ENCODE measurements around the gene ZNF91.
A peak's percentile ranks its signal among the peaks of the same experiment; 100 is the strongest.
"Not testable (repeated sequence)": the region's sequence is repeated elsewhere in the genome, so short reads cannot be mapped to it uniquely, and the experiment has no call there.

The ZNF91 gene

GRCh38 chr19:23395041-23395721, at the start of gene ZNF91:
Gene ZNF91, minus strand, starts transcription at chr19:23395471. Its CDS starts 117 bp downstream, at chr19:23395354.
- peak; percentile 94 for DNase-seq (ENCODE audit: low read depth)
- H3K9me3 ChIP-seq (ENCODE audit: control insufficient read depth, low read length): no peaks in the 10 kb centered on the region
- peak within 1 kb of the TSS; percentile 100 for H3K9ac ChIP-seq (ENCODE audit: low read length)
- H3K4me1 ChIP-seq (ENCODE audit: control insufficient read depth, insufficient read depth, low read length): peaks cover 18% of the 10 kb centered on the region
- peak within 1 kb of the TSS; percentile 99 for H3K4me3 ChIP-seq (ENCODE audit: low read length)
- peaks cover 6% of the 10 kb centered on the region for H3K36me3 ChIP-seq (ENCODE audit: control insufficient read depth, insufficient read depth, low read length, severe bottlenecking)
- H3K27me3 ChIP-seq (replicated peaks; ENCODE audit: control insufficient read depth, insufficient read depth, low read length): no peaks in the 10 kb centered on the region

- no peak for DNase-seq (ENCODE audit: low read depth)
- H3K4me3 ChIP-seq (ENCODE audit: low read length): no peak overlapping the region
- H3K4me1 ChIP-seq (ENCODE audit: control insufficient read depth, insufficient read depth, low read length): no peaks in the 10 kb centered on the region
- H3K36me3 ChIP-seq (ENCODE audit: control insufficient read depth, insufficient read depth, low read length, severe bottlenecking): no peaks in the 10 kb centered on the region
- H3K9me3 ChIP-seq (ENCODE audit: control insufficient read depth, low read length): peaks cover 15% of the 10 kb centered on the region
- no peaks in the 10 kb centered on the region for H3K27me3 ChIP-seq (replicated peaks; ENCODE audit: control insufficient read depth, insufficient read depth, low read length)
- no peak overlapping the region for H3K9ac ChIP-seq (ENCODE audit: low read length)
Measured at GRCh38 chr19:23440791-23441190, 45.5 kb upstream of the ZNF91 start.

- no peak overlapping the region for H3K4me3 ChIP-seq (ENCODE audit: low read length)
- H3K4me1 ChIP-seq (ENCODE audit: control insufficient read depth, insufficient read depth, low read length): no peaks in the 10 kb centered on the region
- H3K9ac ChIP-seq (ENCODE audit: low read length): no peak overlapping the region
- no peak for DNase-seq (ENCODE audit: low read depth)
- peaks cover 11% of the 10 kb centered on the region for H3K9me3 ChIP-seq (ENCODE audit: control insufficient read depth, low read length)
- no peaks in the 10 kb centered on the region for H3K36me3 ChIP-seq (ENCODE audit: control insufficient read depth, insufficient read depth, low read length, severe bottlenecking)
- H3K27me3 ChIP-seq (replicated peaks; ENCODE audit: control insufficient read depth, insufficient read depth, low read length): no peaks in the 10 kb centered on the region
Measured at GRCh38 chr19:23440207-23440606, 44.9 kb upstream of the ZNF91 start.

GRCh38 chr19:23439623-23440022, 44.4 kb upstream of the ZNF91 start:
- no peak for DNase-seq (ENCODE audit: low read depth)
- Histone ChIP-seq H3K4me3 (ENCODE audit: low read length) (no peak overlapping the region), H3K27me3 (replicated peaks; ENCODE audit: control insufficient read depth, insufficient read depth, low read length) (no peaks in the 10 kb centered on the region), H3K36me3 (ENCODE audit: control insufficient read depth, insufficient read depth, low read length, severe bottlenecking) (no peaks in the 10 kb centered on the region), H3K9me3 (ENCODE audit: control insufficient read depth, low read length) (peaks cover 6% of the 10 kb centered on the region), H3K4me1 (ENCODE audit: control insufficient read depth, insufficient read depth, low read length) (no peaks in the 10 kb centered on the region), H3K9ac (ENCODE audit: low read length) (no peak overlapping the region)

GRCh38 chr19:23437901-23438300, 42.6 kb upstream of the ZNF91 start:
- H3K9ac ChIP-seq (ENCODE audit: low read length): no peak overlapping the region
- no peaks in the 10 kb centered on the region for H3K4me1 ChIP-seq (ENCODE audit: control insufficient read depth, insufficient read depth, low read length)
- DNase-seq (ENCODE audit: low read depth): no peak
- no peaks in the 10 kb centered on the region for H3K36me3 ChIP-seq (ENCODE audit: control insufficient read depth, insufficient read depth, low read length, severe bottlenecking)
- no peaks in the 10 kb centered on the region for H3K27me3 ChIP-seq (replicated peaks; ENCODE audit: control insufficient read depth, insufficient read depth, low read length)
- no peaks in the 10 kb centered on the region for H3K9me3 ChIP-seq (ENCODE audit: control insufficient read depth, low read length)
- H3K4me3 ChIP-seq (ENCODE audit: low read length): no peak overlapping the region

GRCh38 chr19:23436944-23437343, 41.7 kb upstream of the ZNF91 start:
- Histone ChIP-seq H3K4me3 (ENCODE audit: low read length) (no peak overlapping the region), H3K27me3 (replicated peaks; ENCODE audit: control insufficient read depth, insufficient read depth, low read length) (no peaks in the 10 kb centered on the region), H3K9ac (ENCODE audit: low read length) (no peak overlapping the region), H3K4me1 (ENCODE audit: control insufficient read depth, insufficient read depth, low read length) (no peaks in the 10 kb centered on the region), H3K9me3 (ENCODE audit: control insufficient read depth, low read length) (no peaks in the 10 kb centered on the region), H3K36me3 (ENCODE audit: control insufficient read depth, insufficient read depth, low read length, severe bottlenecking) (no peaks in the 10 kb centered on the region)
- no peak for DNase-seq (ENCODE audit: low read depth)

- DNase-seq (ENCODE audit: low read depth): no peak
- H3K27me3 ChIP-seq (replicated peaks; ENCODE audit: control insufficient read depth, insufficient read depth, low read length): no peaks in the 10 kb centered on the region
Measured at GRCh38 chr19:23436318-23436717, 41.0 kb upstream of the ZNF91 start.

GRCh38 chr19:23420824-23421223, 25.6 kb upstream of the ZNF91 start:
- no peak overlapping the region for H3K4me3 ChIP-seq (ENCODE audit: low read length)
- no peaks in the 10 kb centered on the region for H3K27me3 ChIP-seq (replicated peaks; ENCODE audit: control insufficient read depth, insufficient read depth, low read length)
- no peaks in the 10 kb centered on the region for H3K36me3 ChIP-seq (ENCODE audit: control insufficient read depth, insufficient read depth, low read length, severe bottlenecking)
- DNase-seq (ENCODE audit: low read depth): no peak
- H3K4me1 ChIP-seq (ENCODE audit: control insufficient read depth, insufficient read depth, low read length): no peaks in the 10 kb centered on the region
- H3K9me3 ChIP-seq (ENCODE audit: control insufficient read depth, low read length): no peaks in the 10 kb centered on the region
- no peak overlapping the region for H3K9ac ChIP-seq (ENCODE audit: low read length)

More at GRCh38 chr19:23436318-23436717, 41.0 kb upstream of the ZNF91 start:
- Histone ChIP-seq H3K4me3 (ENCODE audit: low read length) (no peak overlapping the region), H3K36me3 (ENCODE audit: control insufficient read depth, insufficient read depth, low read length, severe bottlenecking) (no peaks in the 10 kb centered on the region), H3K9ac (ENCODE audit: low read length) (no peak overlapping the region), H3K9me3 (ENCODE audit: control insufficient read depth, low read length) (no peaks in the 10 kb centered on the region), H3K4me1 (ENCODE audit: control insufficient read depth, insufficient read depth, low read length) (no peaks in the 10 kb centered on the region)

GRCh38 chr19:23419261-23419660, 24.0 kb upstream of the ZNF91 start:
- not testable (repeated sequence) for H3K27me3 ChIP-seq (replicated peaks; ENCODE audit: control insufficient read depth, insufficient read depth, low read length); H3K9ac ChIP-seq (ENCODE audit: low read length); H3K4me1 ChIP-seq (ENCODE audit: control insufficient read depth, insufficient read depth, low read length); H3K9me3 ChIP-seq (ENCODE audit: control insufficient read depth, low read length); DNase-seq (ENCODE audit: low read depth); H3K36me3 ChIP-seq (ENCODE audit: control insufficient read depth, insufficient read depth, low read length, severe bottlenecking); H3K4me3 ChIP-seq (ENCODE audit: low read length)

GRCh38 chr19:23415561-23416191, 20.4 kb upstream of the ZNF91 start:
- Histone ChIP-seq H3K9ac (ENCODE audit: low read length) (no peak overlapping the region), H3K9me3 (ENCODE audit: control insufficient read depth, low read length) (no peaks in the 10 kb centered on the region), H3K27me3 (replicated peaks; ENCODE audit: control insufficient read depth, insufficient read depth, low read length) (no peaks in the 10 kb centered on the region), H3K4me3 (ENCODE audit: low read length) (peak overlapping the region; percentile 37), H3K36me3 (ENCODE audit: control insufficient read depth, insufficient read depth, low read length, severe bottlenecking) (no peaks in the 10 kb centered on the region), H3K4me1 (ENCODE audit: control insufficient read depth, insufficient read depth, low read length) (no peaks in the 10 kb centered on the region)
- DNase-seq (ENCODE audit: low read depth): no peak

- H3K4me3 ChIP-seq (ENCODE audit: low read length): peak overlapping the region; percentile 37
- no peaks in the 10 kb centered on the region for H3K27me3 ChIP-seq (replicated peaks; ENCODE audit: control insufficient read depth, insufficient read depth, low read length)
- DNase-seq (ENCODE audit: low read depth): no peak
- no peaks in the 10 kb centered on the region for H3K9me3 ChIP-seq (ENCODE audit: control insufficient read depth, low read length)
- H3K4me1 ChIP-seq (ENCODE audit: control insufficient read depth, insufficient read depth, low read length): no peaks in the 10 kb centered on the region
- no peak overlapping the region for H3K9ac ChIP-seq (ENCODE audit: low read length)
- H3K36me3 ChIP-seq (ENCODE audit: control insufficient read depth, insufficient read depth, low read length, severe bottlenecking): no peaks in the 10 kb centered on the region
Measured at GRCh38 chr19:23415034-23415433, 19.8 kb upstream of the ZNF91 start.

Measured in adipocyte (in vitro differentiated cells).